Effector memory CD8-positive, alpha-beta T cell (primary cell): Measurements from ENCODE around the gene TYW3.

Experiments
- ATAC-seq: fragments of 150-1000 bp; cut with Tn5 transposase; replicated peaks from 2 replicates; pipeline ENCODE4 v1.10.0; 2021; ENCODE audit warnings: mild to moderate bottlenecking, moderate library complexity
- DNase-seq, 3 experiments: peaks; one replicate each; pipeline ENCODE4 v3.0.0; 2021
- H3K27ac Mint-ChIP-seq, 2 donors: one replicate each; pipeline ENCODE4 v1.8.0; 2022; ENCODE audit warnings: mild to moderate bottlenecking in 2 of 2, mixed read lengths in 2 of 2, moderate library complexity in 2 of 2
- H3K27me3 Mint-ChIP-seq, 2 donors: one replicate each; pipeline ENCODE4 v1.8.0; 2022; ENCODE audit warnings: mixed read lengths in 2 of 2
- H3K36me3 Mint-ChIP-seq: one replicate; pipeline ENCODE4 v1.8.0; 2022; ENCODE audit warnings: mild to moderate bottlenecking, moderate library complexity, mixed read lengths; ENCODE audit not compliant: insufficient read depth
- H3K4me1 Mint-ChIP-seq, 2 donors: one replicate each; pipeline ENCODE4 v1.8.0; 2022; ENCODE audit warnings: low read depth in 2 of 2, mixed read lengths in 2 of 2
- H3K4me3 Mint-ChIP-seq, 2 donors: one replicate each; pipeline ENCODE4 v1.8.0; 2022; ENCODE audit warnings: mild to moderate bottlenecking in 2 of 2, mixed read lengths in 2 of 2, moderate library complexity in 2 of 2
- H3K9me3 Mint-ChIP-seq, 2 donors: one replicate each; pipeline ENCODE4 v1.8.0; 2022; ENCODE audit warnings: mixed read lengths in 2 of 2

The TYW3 gene

DNA sequence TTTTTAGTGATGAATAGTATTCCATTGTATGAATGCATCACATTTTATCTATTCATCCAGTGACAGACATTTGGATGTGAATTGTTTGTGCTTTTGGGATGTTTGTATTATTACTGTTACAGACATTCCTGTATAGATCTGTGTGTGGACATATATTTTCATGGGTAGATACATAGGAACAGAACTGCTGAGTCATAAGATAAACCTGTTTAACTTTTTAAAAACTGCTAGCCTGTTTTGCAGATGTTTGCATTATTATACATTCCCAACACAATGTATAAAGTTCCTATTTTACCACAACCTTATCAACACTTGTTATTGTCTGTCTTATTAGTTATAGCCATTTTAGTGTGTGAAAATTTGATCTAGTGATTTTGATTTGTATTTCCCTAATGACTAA is 46.8 kb downstream of the TYW3 start:
- no peaks in the 10 kb centered on the region for H3K36me3 Mint-ChIP-seq
- no peak overlapping the region for H3K27ac Mint-ChIP-seq
- peaks cover 21 to 23% of the 10 kb centered on the region in 2 donors for H3K27me3 Mint-ChIP-seq
- ATAC-seq (no peak), DNase-seq (no peak)
- H3K9me3 Mint-ChIP-seq = no peaks in the 10 kb centered on the region
- H3K4me3 Mint-ChIP-seq = no peak overlapping the region
- H3K4me1 Mint-ChIP-seq = no peaks in the 10 kb centered on the region

DNA sequence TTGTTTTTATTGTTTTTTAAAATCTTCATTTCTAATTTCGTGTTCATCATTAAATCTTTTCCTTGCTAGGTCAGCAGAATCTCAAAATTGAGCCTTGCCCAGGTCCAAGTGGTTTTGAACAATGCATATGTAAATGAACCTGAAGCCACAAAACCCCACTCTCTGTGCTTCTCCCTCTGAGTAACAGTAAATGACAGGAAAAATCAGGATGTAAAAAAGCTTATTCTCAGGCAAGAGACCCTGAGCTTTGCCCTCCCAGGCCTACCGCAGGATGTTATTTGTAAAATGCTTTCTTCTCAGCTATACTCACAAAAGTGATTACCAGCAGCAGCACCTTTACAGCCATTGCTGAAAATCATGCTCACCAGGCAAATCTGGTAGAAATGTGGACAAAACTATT is 47.6 kb downstream of the TYW3 start:
- Mint-ChIP-seq H3K9me3 (no peaks in the 10 kb centered on the region), H3K36me3 (no peaks in the 10 kb centered on the region), H3K27ac (no peak overlapping the region), H3K4me1 (no peaks in the 10 kb centered on the region), H3K27me3 (peaks cover 21 to 23% of the 10 kb centered on the region in 2 donors), H3K4me3 (no peak overlapping the region)
- ATAC-seq = no peak
- DNase-seq = no peak

DNA sequence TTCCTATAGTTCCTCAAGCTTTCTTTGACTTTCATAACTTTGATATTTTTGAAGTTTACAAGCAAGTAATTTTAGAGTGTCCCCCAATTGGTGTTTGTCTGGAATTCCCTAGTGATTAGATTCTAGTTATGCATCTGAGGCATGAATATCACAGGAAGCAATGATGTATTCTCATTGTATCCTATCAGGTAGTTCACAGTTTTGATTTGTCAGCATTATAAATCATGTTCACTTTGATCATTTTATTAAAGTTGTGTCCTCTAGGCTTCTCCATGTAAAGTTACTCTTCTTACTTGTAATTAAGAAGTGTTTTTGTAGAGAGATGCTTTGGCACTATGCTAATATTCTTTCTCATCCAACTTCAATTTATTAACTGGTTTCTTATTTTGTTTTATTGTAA is 53.0 kb downstream of the TYW3 start:
- Mint-ChIP-seq H3K27ac (no peak overlapping the region), H3K9me3 (no peaks in the 10 kb centered on the region), H3K4me3 (no peak overlapping the region), H3K4me1 (no peaks in the 10 kb centered on the region), H3K27me3 (peaks cover 9 to 15% of the 10 kb centered on the region in 2 donors), H3K36me3 (no peaks in the 10 kb centered on the region)
- DNase-seq (no peak), ATAC-seq (no peak)

DNA sequence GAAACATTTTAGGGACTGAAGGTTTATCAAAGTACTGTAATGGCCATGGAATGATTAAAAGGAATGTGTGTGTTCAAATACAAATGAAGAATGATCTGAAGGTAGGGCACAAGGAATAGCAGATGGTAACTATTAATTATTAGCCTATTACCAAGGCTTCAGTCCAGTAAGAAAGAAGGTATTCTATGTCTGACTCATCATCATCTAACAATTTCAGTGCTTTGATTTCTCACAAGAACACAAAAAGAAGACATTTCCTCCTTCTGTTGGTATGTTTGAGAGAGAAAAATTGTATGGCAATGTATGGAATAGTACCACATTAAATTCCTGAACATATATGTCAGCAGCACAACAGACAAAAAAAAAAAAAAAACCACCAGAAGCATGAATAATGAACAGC is 57.5 kb downstream of the TYW3 start:
- ATAC-seq (no peak), DNase-seq (no peak)
- H3K9me3 Mint-ChIP-seq = no peaks in the 10 kb centered on the region
- H3K4me1 Mint-ChIP-seq = no peaks in the 10 kb centered on the region
- no peak overlapping the region for H3K27ac Mint-ChIP-seq
- no peaks in the 10 kb centered on the region for H3K36me3 Mint-ChIP-seq
- no peak overlapping the region for H3K4me3 Mint-ChIP-seq
- no peaks in the 10 kb centered on the region for H3K27me3 Mint-ChIP-seq

DNA sequence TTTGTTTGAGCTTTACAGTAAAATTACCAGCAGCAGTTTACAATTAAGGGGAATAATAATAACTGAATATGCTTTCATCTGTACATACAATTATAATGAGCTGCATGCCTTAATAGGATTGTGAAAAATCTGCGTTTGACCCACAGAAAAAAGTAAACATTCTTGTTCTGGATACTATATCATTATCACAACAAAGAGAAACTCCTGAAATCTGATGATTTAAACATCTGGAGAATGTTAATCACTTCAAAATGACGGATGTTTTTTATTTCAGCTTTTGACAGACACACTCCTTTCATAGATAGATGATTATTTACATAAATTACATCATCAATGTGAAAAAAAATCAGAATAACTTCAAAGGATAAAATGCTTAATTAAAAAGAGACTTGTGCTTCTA is 58.5 kb downstream of the TYW3 start:
- DNase-seq = no peak
- H3K4me3 Mint-ChIP-seq = no peak overlapping the region
- H3K27me3 Mint-ChIP-seq = no peaks in the 10 kb centered on the region
- no peaks in the 10 kb centered on the region for H3K36me3 Mint-ChIP-seq
- ATAC-seq = no peak
- no peak overlapping the region for H3K27ac Mint-ChIP-seq
- no peaks in the 10 kb centered on the region for H3K9me3 Mint-ChIP-seq
- no peaks in the 10 kb centered on the region for H3K4me1 Mint-ChIP-seq

DNA sequence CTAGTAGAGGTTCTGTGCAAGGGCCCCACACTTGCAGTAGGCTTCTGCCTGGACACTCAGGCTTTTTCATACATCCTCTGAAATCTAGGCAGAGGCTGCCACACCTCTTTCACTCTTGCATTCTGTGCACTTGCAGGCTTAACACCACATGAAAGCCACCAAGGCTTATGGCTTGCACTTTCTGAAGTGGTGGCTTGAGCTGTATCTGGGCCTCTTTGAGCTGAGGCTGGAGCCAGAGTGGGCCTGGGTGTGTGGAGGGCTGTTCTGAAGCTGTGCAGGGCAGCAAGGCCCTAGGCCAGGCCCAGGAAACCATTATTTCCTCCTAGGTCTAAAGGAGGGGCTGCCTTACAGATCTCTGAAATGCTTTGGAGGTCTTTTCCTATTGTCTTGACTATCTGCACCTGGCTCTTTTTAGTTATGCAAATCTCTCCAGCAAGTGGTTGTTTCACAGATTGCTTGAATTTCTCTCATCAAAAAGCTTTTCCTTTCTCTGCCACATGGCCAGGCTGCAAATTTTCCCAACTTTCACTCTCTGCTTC is 66.2 kb downstream of the TYW3 start:
- Mint-ChIP-seq H3K4me1 (no peaks in the 10 kb centered on the region), H3K9me3 (peaks cover 3 to 16% of the 10 kb centered on the region in 2 donors), H3K27ac (no peak overlapping the region), H3K27me3 (peaks cover 0 to 8% of the 10 kb centered on the region in 2 donors), H3K36me3 (no peaks in the 10 kb centered on the region), H3K4me3 (no peak overlapping the region)
- ATAC-seq (no peak), DNase-seq (no peak)

DNA sequence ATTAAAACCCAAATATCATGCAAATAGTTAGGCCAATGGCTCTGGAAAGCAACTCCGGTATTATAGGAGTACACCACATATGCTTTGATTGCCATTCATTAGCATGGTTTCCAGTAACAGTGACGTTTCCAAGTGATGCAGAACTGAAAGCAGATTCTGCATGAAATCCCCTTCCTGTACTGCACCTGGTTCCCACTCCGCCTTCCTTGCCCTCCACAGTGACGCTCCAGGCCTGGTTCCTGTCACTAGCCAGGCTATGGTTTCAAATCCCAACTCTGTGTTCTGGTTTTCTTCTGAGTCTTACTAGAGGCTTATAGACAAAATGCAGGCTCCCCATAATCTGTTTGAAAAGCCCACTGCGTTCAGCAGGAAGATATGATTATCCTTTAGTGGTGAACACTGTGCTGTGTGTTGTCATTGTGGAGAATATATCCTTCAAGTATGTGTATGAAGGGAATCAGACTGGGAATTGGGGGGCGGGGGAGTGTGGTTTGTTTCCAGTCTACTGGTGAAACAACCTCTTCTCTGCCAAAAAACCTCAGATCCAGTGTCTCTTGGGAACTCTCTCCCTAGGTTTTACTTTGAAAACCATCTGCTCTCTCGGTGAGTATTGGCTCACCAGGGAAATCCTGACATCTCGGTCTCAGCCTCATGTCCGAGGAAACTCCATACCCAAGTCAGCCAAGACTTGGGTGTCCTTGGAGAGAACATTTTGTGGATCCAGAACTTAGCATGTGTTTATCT is 78.7 kb downstream of the TYW3 start:
- Mint-ChIP-seq H3K4me3 (no peak overlapping the region), H3K36me3 (no peaks in the 10 kb centered on the region), H3K4me1 (no peaks in the 10 kb centered on the region), H3K27me3 (no peaks in the 10 kb centered on the region), H3K27ac (no peak overlapping the region), H3K9me3 (peaks cover 0 to 3% of the 10 kb centered on the region in 2 donors)
- no peak for ATAC-seq
- no peak for DNase-seq

DNA sequence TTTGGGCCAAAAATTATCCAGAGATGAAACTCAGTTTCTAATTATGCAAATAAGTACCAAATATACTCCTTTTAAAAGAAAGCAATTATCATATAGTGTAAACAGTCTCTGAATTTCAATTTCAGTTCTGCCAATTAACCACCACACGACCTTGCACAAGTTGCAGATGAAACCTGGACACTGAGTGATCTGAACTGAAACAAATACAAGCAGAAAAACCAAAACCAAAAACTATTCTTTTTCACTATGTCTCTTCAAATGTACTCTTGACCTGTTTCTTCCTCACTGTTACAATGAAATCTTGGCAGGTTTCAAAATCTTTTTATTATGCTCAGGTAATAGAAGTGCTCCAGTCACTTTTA is 79.2 kb downstream of the TYW3 start:
- H3K27me3 Mint-ChIP-seq = no peaks in the 10 kb centered on the region
- no peak overlapping the region for H3K4me3 Mint-ChIP-seq
- H3K9me3 Mint-ChIP-seq = peaks cover 0 to 3% of the 10 kb centered on the region in 2 donors
- no peak overlapping the region for H3K27ac Mint-ChIP-seq
- ATAC-seq (no peak), DNase-seq (no peak)
- H3K36me3 Mint-ChIP-seq = no peaks in the 10 kb centered on the region
- no peaks in the 10 kb centered on the region for H3K4me1 Mint-ChIP-seq
